Measurements from ENCODE around the gene MGMT.

DNA sequence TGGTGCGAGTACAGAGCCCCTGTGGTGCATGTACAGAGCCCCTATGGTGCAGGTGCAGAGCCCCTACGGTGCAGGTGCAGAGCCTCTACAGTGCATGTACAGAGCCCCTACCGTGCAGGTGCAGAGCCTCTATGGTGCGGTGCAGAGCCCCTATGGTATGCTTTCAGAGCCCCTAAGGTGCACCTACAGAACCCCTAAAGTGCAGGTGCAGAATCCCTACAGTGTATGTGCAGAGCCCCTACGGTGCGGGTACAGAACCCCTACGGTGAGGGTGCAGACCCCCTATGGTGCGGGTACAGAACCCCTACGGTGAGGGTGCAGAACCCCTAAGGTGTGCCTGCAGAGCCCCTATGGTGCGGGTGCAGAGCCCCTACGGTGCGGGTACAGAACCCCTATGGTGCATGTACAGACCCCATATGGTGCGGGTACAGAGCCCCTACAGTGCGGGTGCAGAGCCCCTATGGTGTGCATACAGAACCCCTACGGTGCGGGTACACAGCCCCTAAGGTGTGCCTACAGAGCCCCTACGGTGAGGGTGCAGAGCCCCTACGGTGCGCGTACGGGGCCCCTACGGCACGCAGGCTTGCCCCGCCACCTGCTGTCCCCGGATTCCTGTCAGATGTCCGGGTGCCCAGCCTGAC lies 53.5 kb downstream of the MGMT start:
- TF ChIP-seq, protein P1, sequence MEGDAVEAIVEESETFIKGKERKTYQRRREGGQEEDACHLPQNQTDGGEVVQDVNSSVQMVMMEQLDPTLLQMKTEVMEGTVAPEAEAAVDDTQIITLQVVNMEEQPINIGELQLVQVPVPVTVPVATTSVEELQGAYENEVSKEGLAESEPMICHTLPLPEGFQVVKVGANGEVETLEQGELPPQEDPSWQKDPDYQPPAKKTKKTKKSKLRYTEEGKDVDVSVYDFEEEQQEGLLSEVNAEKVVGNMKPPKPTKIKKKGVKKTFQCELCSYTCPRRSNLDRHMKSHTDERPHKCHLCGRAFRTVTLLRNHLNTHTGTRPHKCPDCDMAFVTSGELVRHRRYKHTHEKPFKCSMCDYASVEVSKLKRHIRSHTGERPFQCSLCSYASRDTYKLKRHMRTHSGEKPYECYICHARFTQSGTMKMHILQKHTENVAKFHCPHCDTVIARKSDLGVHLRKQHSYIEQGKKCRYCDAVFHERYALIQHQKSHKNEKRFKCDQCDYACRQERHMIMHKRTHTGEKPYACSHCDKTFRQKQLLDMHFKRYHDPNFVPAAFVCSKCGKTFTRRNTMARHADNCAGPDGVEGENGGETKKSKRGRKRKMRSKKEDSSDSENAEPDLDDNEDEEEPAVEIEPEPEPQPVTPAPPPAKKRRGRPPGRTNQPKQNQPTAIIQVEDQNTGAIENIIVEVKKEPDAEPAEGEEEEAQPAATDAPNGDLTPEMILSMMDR (IDR thresholded peaks at IDR 0.05): no peak
- TF ChIP-seq POLR2AphosphoS5 (IDR thresholded peaks at IDR 0.05): no peak
